ENCODE data around the gene ABHD17A. TPM values are rescaled to one million over a fixed set of nuclear protein-coding genes. Genes with fewer than 3 reads are reported as not detected.

ABHD17A gene
- polyA plus RNA-seq, 1 donor (not counting 4 experiments of a cell fraction or from before 2014, with no cell fraction given), result 27.2 TPM

GRCh38 chr19:1901940-1902404 lies 16.7 kb upstream of the ABHD17A start:
- no peak for DNase-seq (ENCODE audit: low read depth, low spot score)
- H3K9me1 ChIP-seq (ENCODE audit: control insufficient read depth, extremely low read depth, insufficient read depth, low read length), result no peaks in the 10 kb centered on the region
- no peaks in the 10 kb centered on the region for H3K27me3 ChIP-seq (ENCODE audit: control insufficient read depth, extremely low read depth, insufficient read depth, low read length)
- H3K4me2 ChIP-seq (ENCODE audit: control insufficient read depth, extremely low read depth, insufficient read depth, low read depth, low read length), result no peak overlapping the region
- H4K20me1 ChIP-seq (ENCODE audit: control insufficient read depth, extremely low read depth, insufficient read depth, low read length), result no peaks in the 10 kb centered on the region
- dilution Hi-C loops (cut with MboI; ENCODE audit: extremely low pct_ligation_motif_present, low sequenced_read_pairs), result no loop called here
- FAIRE-seq, result no peak
- peaks cover 8% of the 10 kb centered on the region for H3K79me2 ChIP-seq (ENCODE audit: control insufficient read depth, insufficient read depth, low read length)
- no peaks in the 10 kb centered on the region for H3K36me3 ChIP-seq (ENCODE audit: control insufficient read depth in 2 of 2, extremely low read depth in 1 of 2, insufficient read depth in 2 of 2, low read length in 2 of 2)
- TF ChIP-seq EZH2 (IDR thresholded peaks at IDR 0.05; ENCODE audit: low read length) (no peak), CTCF (optimal IDR thresholded peaks at IDR 0.05 in 1 of 3, IDR thresholded peaks at IDR 0.05 in 1 of 3, conservative IDR thresholded peaks at IDR 0.05 in 1 of 3; ENCODE audit: extremely low read depth in 1 of 3, insufficient read depth in 2 of 3, low read length in 3 of 3) (no peak)
- H3K4me3 ChIP-seq (ENCODE audit: control insufficient read depth in 2 of 3, extremely low read depth in 1 of 3, insufficient read depth in 2 of 3, low read depth in 1 of 3, low read length in 3 of 3), result no peak overlapping the region
- H3K27ac ChIP-seq (ENCODE audit: control insufficient read depth, insufficient read depth, low read length), result no peak overlapping the region
- H3K9ac ChIP-seq (ENCODE audit: control insufficient read depth, extremely low read depth, insufficient read depth, low read length), result no peak overlapping the region
- H2AFZ ChIP-seq (ENCODE audit: control insufficient read depth, low read length), result no peak overlapping the region
- no peaks in the 10 kb centered on the region for H3K9me3 ChIP-seq (ENCODE audit: control insufficient read depth, low read depth, low read length)
- H3K4me1 ChIP-seq (ENCODE audit: control insufficient read depth, extremely low read depth, insufficient read depth, low read length), result peaks cover 22% of the 10 kb centered on the region

GRCh38 chr19:1896508-1896907 lies 11.2 kb upstream of the ABHD17A start:
- Histone ChIP-seq H3K9me1 (ENCODE audit: control insufficient read depth, extremely low read depth, insufficient read depth, low read length) (no peaks in the 10 kb centered on the region), H3K27ac (ENCODE audit: control insufficient read depth, insufficient read depth, low read length) (no peak overlapping the region), H3K9ac (ENCODE audit: control insufficient read depth, extremely low read depth, insufficient read depth, low read length) (no peak overlapping the region), H4K20me1 (ENCODE audit: control insufficient read depth, extremely low read depth, insufficient read depth, low read length) (no peaks in the 10 kb centered on the region), H3K9me3 (ENCODE audit: control insufficient read depth, low read depth, low read length) (no peaks in the 10 kb centered on the region), H3K4me2 (ENCODE audit: control insufficient read depth, extremely low read depth, insufficient read depth, low read depth, low read length) (no peak overlapping the region), H2AFZ (ENCODE audit: control insufficient read depth, low read length) (no peak overlapping the region), H3K36me3 (ENCODE audit: control insufficient read depth in 2 of 2, extremely low read depth in 1 of 2, insufficient read depth in 2 of 2, low read length in 2 of 2) (no peaks in the 10 kb centered on the region), H3K4me3 (ENCODE audit: control insufficient read depth in 2 of 3, extremely low read depth in 1 of 3, insufficient read depth in 2 of 3, low read depth in 1 of 3, low read length in 3 of 3) (no peak overlapping the region), H3K27me3 (ENCODE audit: control insufficient read depth, extremely low read depth, insufficient read depth, low read length) (no peaks in the 10 kb centered on the region), H3K79me2 (ENCODE audit: control insufficient read depth, insufficient read depth, low read length) (no peaks in the 10 kb centered on the region), H3K4me1 (ENCODE audit: control insufficient read depth, extremely low read depth, insufficient read depth, low read length) (peaks cover 6% of the 10 kb centered on the region)
- dilution Hi-C loops (cut with MboI; ENCODE audit: extremely low pct_ligation_motif_present, low sequenced_read_pairs), result no loop called here
- no peak for DNase-seq (ENCODE audit: low read depth, low spot score)
- FAIRE-seq, result no peak
- TF ChIP-seq EZH2 (IDR thresholded peaks at IDR 0.05; ENCODE audit: low read length), result no peak
- no peak for TF ChIP-seq CTCF (optimal IDR thresholded peaks at IDR 0.05 in 1 of 3, IDR thresholded peaks at IDR 0.05 in 1 of 3, conservative IDR thresholded peaks at IDR 0.05 in 1 of 3; ENCODE audit: extremely low read depth in 1 of 3, insufficient read depth in 2 of 3, low read length in 3 of 3)
